Smooth muscle cell (in vitro differentiated cells): ENCODE data around the gene DUSP22. TPM values are rescaled to one million over a fixed set of nuclear protein-coding genes. Genes with fewer than 3 reads are reported as not detected.

Source experiments
- DNase-seq: peaks from one replicate; lab custom pipeline; 2025; ENCODE audit not compliant: unreplicated experiment; lab: John Stamatoyannopoulos, UW
- H2AFZ ChIP-seq: fragments of 200-600 bp; sonication (generic); 2 replicates; pipeline ENCODE4 v1.6.0; 2016; ENCODE audit warnings: antibody characterized with exemption, low read depth, mild to moderate bottlenecking
- H3F3A ChIP-seq: fragments of 200-600 bp; sonication (generic); 2 replicates; pipeline ENCODE4 v1.6.0; 2017; ENCODE audit warnings: antibody characterized with exemption, low read depth
- H3K27ac ChIP-seq: fragments of 200-600 bp; sonication (generic); 2 replicates; pipeline ENCODE4 v1.5.1; 2016; ENCODE audit warnings: low read depth, mild to moderate bottlenecking
- H3K27me3 ChIP-seq: fragments of 200-600 bp; sonication (generic); 2 replicates; pipeline ENCODE4 v1.6.1; 2016; ENCODE audit warnings: low read depth, mild to moderate bottlenecking
- H3K36me3 ChIP-seq: fragments of 200-600 bp; sonication (generic); 2 replicates; pipeline ENCODE4 v1.5.1; 2016; ENCODE audit warnings: low read depth
- H3K4me1 ChIP-seq: fragments of 200-600 bp; sonication (generic); 2 replicates; pipeline ENCODE4 v1.5.1; 2016; ENCODE audit warnings: low read depth
- H3K4me2 ChIP-seq: fragments of 200-600 bp; sonication (generic); 2 replicates; pipeline ENCODE4 v1.6.0; 2016; ENCODE audit warnings: mild to moderate bottlenecking
- H3K4me3 ChIP-seq: fragments of 200-600 bp; sonication (generic); 2 replicates; pipeline ENCODE4 v1.5.1; 2016; ENCODE audit warnings: mild to moderate bottlenecking
- H3K79me2 ChIP-seq: fragments of 200-600 bp; sonication (generic); 2 replicates; pipeline ENCODE4 v1.6.0; 2016; ENCODE audit warnings: low read depth, mild to moderate bottlenecking
- H3K9ac ChIP-seq: fragments of 200-600 bp; sonication (generic); 2 replicates; pipeline ENCODE4 v1.6.0; 2016; ENCODE audit warnings: low read depth
- H3K9me3 ChIP-seq: fragments of 200-600 bp; sonication (generic); replicated peaks from 2 replicates; pipeline ENCODE4 v1.5.1; 2016; ENCODE audit warnings: low read depth
- H4K20me1 ChIP-seq: fragments of 200-600 bp; sonication (generic); 2 replicates; pipeline ENCODE4 v1.6.0; 2016; ENCODE audit warnings: low read depth
- CTCF ChIP-seq: fragments of 200-600 bp; sonication (generic); IDR thresholded peaks from 2 replicates; pipeline ENCODE4 v1.5.1; 2017; ENCODE audit warnings: borderline replicate concordance, mild to moderate bottlenecking, antibody characterized with exemption; ENCODE audit not compliant: insufficient read depth, poor library complexity, severe bottlenecking
- WGBS: methylation state at CpG from one replicate; pipeline ENCODE4 v1.1.7; 2016; ENCODE audit warnings: low lambda C conversion rate; 5-methylcytosine and 5-hydroxymethylcytosine counted together
- polyA plus RNA-seq: library from polyadenylated mRNA; unstranded; fragments of >200 nt; fragmentation: Nextera tagmentation; extraction: Ambion mirVana; gene quantifications from 2 replicates; pipeline ENCODE4 v1.2.1, GENCODE V29; 2016
- total RNA-seq: library from RNA; depleted of rRNA; stranded (reverse); fragments of >200 nt; gene quantifications from 2 replicates; pipeline ENCODE4 v1.2.3, GENCODE V29; 2014

The DUSP22 gene
- total and polyA plus RNA-seq, 2 experiments from 2014 or later: 16.3 to 19.1 TPM

DNA sequence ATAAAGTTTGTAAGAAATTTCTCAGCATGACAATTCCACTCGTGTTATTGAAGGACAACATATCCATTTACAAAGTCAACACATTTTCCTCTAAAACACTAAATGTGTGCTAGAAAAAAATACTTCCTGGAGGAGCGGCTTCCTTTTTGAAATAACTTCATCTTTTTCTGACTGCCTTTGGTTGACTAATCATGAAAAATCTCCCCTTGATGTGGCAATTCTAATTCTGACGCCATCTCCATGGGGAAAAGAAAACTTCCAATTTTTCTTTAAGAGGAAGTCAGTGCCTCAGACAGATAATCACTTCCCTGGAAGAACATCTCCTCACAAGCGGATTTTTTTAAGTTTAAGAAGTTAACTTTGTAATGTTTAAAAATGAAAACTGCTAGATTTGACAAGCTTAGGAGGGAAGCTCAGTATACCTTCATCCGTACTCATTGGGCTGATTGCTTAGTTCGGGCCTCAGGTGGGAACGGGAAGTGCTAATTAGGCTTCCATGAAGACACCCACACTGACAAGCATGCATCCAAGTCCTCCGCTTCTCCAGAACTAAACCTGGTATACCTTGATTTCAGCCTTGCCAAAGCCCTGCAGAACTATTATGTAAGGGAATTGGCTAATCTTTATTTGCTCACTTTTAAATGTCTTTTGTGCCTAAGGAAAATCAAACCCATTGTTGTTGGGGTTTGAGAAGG is 35.1 kb upstream of the DUSP22 start:
- no peak for TF ChIP-seq CTCF

DNA sequence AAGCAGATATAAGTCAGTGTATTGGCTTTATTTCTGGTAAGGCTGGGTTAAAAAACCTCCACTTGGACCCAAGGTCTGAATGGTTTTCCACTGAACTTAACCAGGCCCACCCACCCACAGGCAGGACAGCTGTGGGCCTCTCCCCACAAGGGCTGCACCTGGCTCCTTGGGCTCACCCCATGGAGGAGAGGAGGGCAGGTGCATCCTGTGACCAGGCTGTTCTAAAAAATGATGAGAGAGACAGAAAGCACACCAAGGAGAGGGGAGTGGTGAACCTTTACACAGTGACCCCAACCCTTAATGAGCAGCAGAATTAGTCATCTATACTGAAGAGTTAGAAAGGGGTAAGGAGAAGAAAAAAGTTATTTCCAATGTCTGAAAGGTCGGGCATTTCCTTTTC is 34.5 kb upstream of the DUSP22 start:
- no peaks in the 10 kb centered on the region for H3K36me3 ChIP-seq
- DNase-seq: no peak
- WGBS: 65% methylated on average over 1 of the region's 1 CpG
- no peaks in the 10 kb centered on the region for H4K20me1 ChIP-seq
- no peaks in the 10 kb centered on the region for H3F3A ChIP-seq
- no peaks in the 10 kb centered on the region for H3K27me3 ChIP-seq
- H3K4me1 ChIP-seq: no peaks in the 10 kb centered on the region
- no peaks in the 10 kb centered on the region for H3K79me2 ChIP-seq
- no peak for TF ChIP-seq CTCF
- no peak overlapping the region for H3K4me3 ChIP-seq
- H2AFZ ChIP-seq: no peak overlapping the region
- H3K9me3 ChIP-seq: no peaks in the 10 kb centered on the region
- H3K9ac ChIP-seq: no peak overlapping the region
- no peak overlapping the region for H3K27ac ChIP-seq
- H3K4me2 ChIP-seq: no peak overlapping the region

More for the DNA sequence above, 35.1 kb upstream of the DUSP22 start:
- no peaks in the 10 kb centered on the region for H3K4me1 ChIP-seq
- H3F3A ChIP-seq: no peaks in the 10 kb centered on the region
- no peak overlapping the region for H3K27ac ChIP-seq
- no peak overlapping the region for H3K4me3 ChIP-seq
- H2AFZ ChIP-seq: no peak overlapping the region
- H3K9me3 ChIP-seq: no peaks in the 10 kb centered on the region
- H4K20me1 ChIP-seq: no peaks in the 10 kb centered on the region
- H3K9ac ChIP-seq: no peak overlapping the region
- no peak for DNase-seq
- peaks cover 3% of the 10 kb centered on the region for H3K27me3 ChIP-seq
- WGBS: 76% methylated on average over 8 of the region's 8 CpGs
- no peak overlapping the region for H3K4me2 ChIP-seq
- no peaks in the 10 kb centered on the region for H3K36me3 ChIP-seq
- H3K79me2 ChIP-seq: no peaks in the 10 kb centered on the region

- H3K27ac ChIP-seq: no peak overlapping the region
- no peaks in the 10 kb centered on the region for H3K79me2 ChIP-seq
- no peaks in the 10 kb centered on the region for H3K27me3 ChIP-seq
- H3F3A ChIP-seq: no peaks in the 10 kb centered on the region
- no peaks in the 10 kb centered on the region for H4K20me1 ChIP-seq
- H3K9me3 ChIP-seq: no peaks in the 10 kb centered on the region
- H3K4me2 ChIP-seq: no peak overlapping the region
- no peaks in the 10 kb centered on the region for H3K36me3 ChIP-seq
- 86% methylated on average over 5 of the region's 5 CpGs for WGBS
- TF ChIP-seq CTCF: no peak
- H3K4me1 ChIP-seq: no peaks in the 10 kb centered on the region
- H3K4me3 ChIP-seq: no peak overlapping the region
- no peak overlapping the region for H3K9ac ChIP-seq
- H2AFZ ChIP-seq: no peak overlapping the region
- no peak for DNase-seq
These were observed 33.0 kb upstream of the DUSP22 start for GRCh38 chr6:259316-259715.

GRCh38 chr6:259901-260508 is 32.3 kb upstream of the DUSP22 start:
- 72% methylated on average over 5 of the region's 5 CpGs for WGBS
- Histone ChIP-seq H3K27ac (no peak overlapping the region), H3K27me3 (no peaks in the 10 kb centered on the region), H3K4me1 (no peaks in the 10 kb centered on the region), H3K9me3 (no peaks in the 10 kb centered on the region), H3F3A (no peaks in the 10 kb centered on the region), H3K4me3 (no peak overlapping the region), H3K9ac (no peak overlapping the region), H3K36me3 (no peaks in the 10 kb centered on the region), H2AFZ (no peak overlapping the region), H4K20me1 (no peaks in the 10 kb centered on the region), H3K4me2 (no peak overlapping the region), H3K79me2 (no peaks in the 10 kb centered on the region)
- no peak for DNase-seq
- no peak for TF ChIP-seq CTCF
